IMR-90 (cell line): ENCODE results near the gene C3orf52. TPM values are rescaled to one million over a fixed set of nuclear protein-coding genes. Genes with fewer than 3 reads are reported as not detected.

Experiments
- ATAC-seq: fragments of 200-7000 bp; cut with Tn5 transposase; 2 replicates; pipeline ENCODE4 v1.9.1; 2020; ENCODE audit warnings: low read depth, mild to moderate bottlenecking, moderate library complexity
- BruUV-seq: library from RNA; stranded (reverse); fragments of 400-500 nt; replicated peaks from 2 replicates; lab custom pipeline; 2021; lab: Mats Ljungman, UMichigan
- CTCF ChIA-PET: fragments of 300-600 bp; formaldehyde crosslinking; extraction: SDS; loops from one replicate; lab custom pipeline; 2021; ENCODE audit warnings: antibody characterized with exemption; lab: Yijun Ruan, JAX
- POLR2A ChIA-PET: fragments of 300-600 bp; sonication (Branson Sonifier 250); formaldehyde crosslinking; loops from one replicate; lab custom pipeline; 2022; ENCODE audit warnings: antibody characterized with exemption; ENCODE audit not compliant: unreplicated experiment; lab: Charles Lee
- DNase-seq: peaks from one replicate; pipeline ENCODE4 v3.0.0; 2013
- H2AFZ ChIP-seq: replicated peaks from 2 replicates; pipeline ENCODE3; 2013; ENCODE audit warnings: low read length, mild to moderate bottlenecking; ENCODE audit not compliant: poor library complexity
- H2AK5ac ChIP-seq: 2 replicates; pipeline ENCODE4 v1.6.1; 2013; ENCODE audit warnings: low read depth, low read length, inconsistent platforms
- H2AK9ac ChIP-seq: replicated peaks from 2 replicates; pipeline ENCODE3; 2013; ENCODE audit warnings: mild to moderate bottlenecking, low read depth, low read length, moderate library complexity; ENCODE audit not compliant: poor library complexity
- H2BK120ac ChIP-seq: 2 replicates; pipeline ENCODE4 v1.6.1; 2013; ENCODE audit warnings: low read depth, low read length, inconsistent platforms
- H2BK15ac ChIP-seq: 3 replicates; pipeline ENCODE4 v1.6.1; 2013; ENCODE audit warnings: low read depth, low read length, inconsistent platforms
- H2BK20ac ChIP-seq: 2 replicates; pipeline ENCODE4 v1.6.1; 2013; ENCODE audit warnings: low read depth, mild to moderate bottlenecking, inconsistent platforms, low read length, moderate library complexity
- H2BK5ac ChIP-seq: 2 replicates; pipeline ENCODE4 v1.6.1; 2013; ENCODE audit warnings: mild to moderate bottlenecking, low read depth, low read length, inconsistent platforms; ENCODE audit not compliant: poor library complexity, severe bottlenecking
- H3K14ac ChIP-seq: replicated peaks from 2 replicates; pipeline ENCODE4 v1.6.1; 2013; ENCODE audit warnings: low read depth, low read length, inconsistent platforms
- H3K18ac ChIP-seq: 2 replicates; pipeline ENCODE4 v1.6.1; 2013; ENCODE audit warnings: low read depth, low read length, control low read depth
- H3K23ac ChIP-seq: 2 replicates; pipeline ENCODE4 v1.6.1; 2013; ENCODE audit warnings: low read depth, low read length, inconsistent platforms
- H3K27ac ChIP-seq: 2 replicates; pipeline ENCODE4 v1.5.1; 2013; ENCODE audit warnings: mild to moderate bottlenecking, control low read depth, low read length; ENCODE audit not compliant: insufficient read depth
- H3K27me3 ChIP-seq: 2 replicates; pipeline ENCODE4 v1.6.1; 2013; ENCODE audit warnings: low read length; ENCODE audit not compliant: control insufficient read depth, insufficient read depth
- H3K36me3 ChIP-seq: 2 replicates; pipeline ENCODE4 v1.6.1; 2013; ENCODE audit warnings: low read length, mixed read lengths; ENCODE audit not compliant: control insufficient read depth, insufficient read depth
- H3K4ac ChIP-seq: 2 replicates; pipeline ENCODE4 v1.6.1; 2013; ENCODE audit warnings: low read depth, low read length, inconsistent platforms
- H3K4me1 ChIP-seq: 2 replicates; pipeline ENCODE4 v1.6.1; 2013; ENCODE audit warnings: low read length, mixed read lengths; ENCODE audit not compliant: control insufficient read depth, insufficient read depth
- H3K4me2 ChIP-seq: 2 replicates; pipeline ENCODE4 v1.6.1; 2013; ENCODE audit warnings: low read depth, mild to moderate bottlenecking, control low read depth, low read length, moderate library complexity
- H3K4me3 ChIP-seq: 2 replicates; pipeline ENCODE4 v1.5.1; 2013; ENCODE audit warnings: low read depth, mild to moderate bottlenecking, control low read depth, low read length, moderate library complexity; ENCODE audit not compliant: insufficient read depth
- H3K56ac ChIP-seq: 2 replicates; pipeline ENCODE4 v1.6.1; 2013; ENCODE audit warnings: low read length, inconsistent platforms; ENCODE audit not compliant: insufficient read depth; ENCODE audit errors: extremely low read depth
- H3K79me1 ChIP-seq, 2 experiments: 2 replicates each; pipeline ENCODE4 v1.6.1; 2013; ENCODE audit warnings: low read length in 2 of 2, inconsistent platforms in 1 of 2, low read depth in 1 of 2
- H3K9ac ChIP-seq: 2 replicates; pipeline ENCODE4 v1.6.1; 2013; ENCODE audit warnings: low read depth, low read length, control low read depth
- H3K9me1 ChIP-seq: 2 replicates; pipeline ENCODE4 v1.6.1; 2013; ENCODE audit warnings: low read length, inconsistent platforms; ENCODE audit not compliant: insufficient read depth
- H3K9me3 ChIP-seq: 2 replicates; pipeline ENCODE4 v1.6.1; 2013; ENCODE audit warnings: low read length; ENCODE audit not compliant: control insufficient read depth, insufficient read depth
- H4K20me1 ChIP-seq: 2 replicates; pipeline ENCODE4 v1.6.1; 2013; ENCODE audit warnings: low read length, inconsistent platforms; ENCODE audit not compliant: insufficient read depth
- H4K5ac ChIP-seq: 2 replicates; pipeline ENCODE4 v1.6.1; 2013; ENCODE audit warnings: mild to moderate bottlenecking, low read depth, low read length, control low read depth
- H4K8ac ChIP-seq, 2 experiments: 2 replicates each; pipeline ENCODE4 v1.6.1; 2013; ENCODE audit warnings: low read depth in 2 of 2, low read length in 2 of 2, control low read depth in 1 of 2, inconsistent platforms in 1 of 2
- H4K91ac ChIP-seq: 2 replicates; pipeline ENCODE4 v1.6.1; 2013; ENCODE audit warnings: low read depth, low read length, inconsistent platforms; ENCODE audit not compliant: insufficient read depth
- BHLHE40 ChIP-seq: fragments of 150-350 bp; IDR thresholded peaks from 2 replicates; pipeline ENCODE4 v1.6.1; 2016; ENCODE audit warnings: mild to moderate bottlenecking, low read depth, low read length
- CEBPB ChIP-seq: IDR thresholded peaks from 2 replicates; pipeline ENCODE4 v1.6.1; 2012; ENCODE audit warnings: low read depth, low read length, improper control_type of control experiment
- CHD1 ChIP-seq: IDR thresholded peaks from 2 replicates; pipeline ENCODE4 v1.6.1; 2012; ENCODE audit warnings: low read depth, low read length, improper control_type of control experiment
- CTCF ChIP-seq: conservative IDR thresholded peaks from 2 replicates; pipeline ENCODE4 v1.5.1; 2012; ENCODE audit warnings: mild to moderate bottlenecking, low read depth, low read length, improper control_type of control experiment
- ELK1 ChIP-seq: fragments of 150-350 bp; IDR thresholded peaks from 2 replicates; pipeline ENCODE4 v1.6.1; 2016; ENCODE audit warnings: low read depth, mild to moderate bottlenecking, low read length, moderate library complexity, borderline replicate concordance
- FOS ChIP-seq: fragments of 150-350 bp; IDR thresholded peaks from 2 replicates; pipeline ENCODE4 v1.6.1; 2016; ENCODE audit warnings: low read depth, low read length
- MAFK ChIP-seq: IDR thresholded peaks from 2 replicates; pipeline ENCODE4 v1.6.1; 2012; ENCODE audit warnings: low read depth, low read length, improper control_type of control experiment
- MAZ ChIP-seq: IDR thresholded peaks from 2 replicates; pipeline ENCODE4 v1.6.1; 2012; ENCODE audit warnings: low read depth, mild to moderate bottlenecking, low read length, improper control_type of control experiment, moderate library complexity, borderline replicate concordance
- MXI1 ChIP-seq: IDR thresholded peaks from 2 replicates; pipeline ENCODE4 v1.6.1; 2012; ENCODE audit warnings: low read depth, mild to moderate bottlenecking, low read length, moderate library complexity, borderline replicate concordance
- NFE2L2 ChIP-seq: fragments of 150-350 bp; IDR thresholded peaks from 2 replicates; pipeline ENCODE4 v1.6.1; 2016; ENCODE audit warnings: low read depth, mild to moderate bottlenecking, low read length
- POLR2A ChIP-seq: IDR thresholded peaks from 2 replicates; pipeline ENCODE4 v1.6.1; 2012; ENCODE audit warnings: mild to moderate bottlenecking, low read depth, low read length
- RAD21 ChIP-seq: IDR thresholded peaks from 2 replicates; pipeline ENCODE4 v1.6.1; 2012; ENCODE audit warnings: low read length, improper control_type of control experiment
- RCOR1 ChIP-seq: IDR thresholded peaks from 2 replicates; pipeline ENCODE4 v1.6.1; 2012; ENCODE audit warnings: mild to moderate bottlenecking, low read length, improper control_type of control experiment; ENCODE audit not compliant: insufficient replicate concordance
- RFX5 ChIP-seq: IDR thresholded peaks from 2 replicates; pipeline ENCODE4 v1.8.0; 2012; ENCODE audit warnings: low read depth, mild to moderate bottlenecking, low read length, moderate library complexity
- SMC3 ChIP-seq: fragments of 150-350 bp; IDR thresholded peaks from 2 replicates; pipeline ENCODE4 v1.6.1; 2016; ENCODE audit warnings: low read depth, mild to moderate bottlenecking, antibody characterized with exemption, low read length, moderate library complexity
- USF2 ChIP-seq: fragments of 150-350 bp; IDR thresholded peaks from 2 replicates; pipeline ENCODE4 v1.6.1; 2017; ENCODE audit warnings: mild to moderate bottlenecking, antibody characterized with exemption, low read length, low read depth
- WGBS, 2 experiments: methylation state at CpG; one replicate each; pipeline versions ENCODE4 v1.1.5 to v1.1.7; 2013; ENCODE audit warnings: missing lambda C conversion rate in 2 of 2; ENCODE audit not compliant: insufficient read length in 1 of 2; ENCODE audit errors: extremely low coverage in 2 of 2; 5-methylcytosine and 5-hydroxymethylcytosine counted together
- dilution Hi-C: fragments of 300-500 bp; cut with HindIII; formaldehyde crosslinking; loops from one replicate; pipeline ENCODE4 v1.14.3; 2018; ENCODE audit warnings: low sequenced_read_pairs; ENCODE audit not compliant: unreplicated experiment
- in situ Hi-C: fragments of 300-500 bp; cut with MboI; formaldehyde crosslinking; loops from 3 replicates; pipeline ENCODE4 v1.14.3; 2019; ENCODE audit warnings: low sequenced_read_pairs, inconsistent platforms, mixed read lengths
- intact Hi-C: fragments of 100-400 bp; cut with micrococcal nuclease; formaldehyde crosslinking; loops from 2 replicates; pipeline ENCODE4 v1.10.0; 2022
- polyA plus RNA-seq, 3 experiments: library from polyadenylated mRNA; depleted of rRNA; stranded (reverse); fragments of >200 nt; gene quantifications; 2 replicates each; pipeline ENCODE4 v1.2.3, GENCODE V29; 2012; ENCODE audit warnings: low replicate concordance in 1 of 3
- total RNA-seq: library from RNA; depleted of rRNA; stranded (reverse); fragments of >200 nt; gene quantifications from 2 replicates; pipeline ENCODE4 v1.2.3, GENCODE V29; 2012

The C3orf52 gene
- total and polyA plus RNA-seq, 2 of the 4 experiments (the other 2 are of a cell fraction) = 7.5 to 12.5 TPM

GRCh38 chr3:112109322-112109721, 23.1 kb downstream of the C3orf52 start:
- H2AK9ac ChIP-seq = no peak overlapping the region
- H3K4me1 ChIP-seq = no peaks in the 10 kb centered on the region
- H3K9me3 ChIP-seq = no peaks in the 10 kb centered on the region
- H3K4ac ChIP-seq = no peak overlapping the region
- no peak overlapping the region for H3K56ac ChIP-seq
- dilution Hi-C loops (no loop called here), intact Hi-C loops (no loop called here), in situ Hi-C loops (no loop called here)
- no peak overlapping the region for H3K4me2 ChIP-seq
- ChIA-PET CTCF (interaction anchor here (0.6 to 1.1 kb wide), 2 partner anchors 16 to 451 kb away, joined by 3 to 4 read pairs; no protein-coding TSS in a partner anchor), POLR2A (no interaction called here)
- ATAC-seq (no peak), DNase-seq (no peak)
- no peaks in the 10 kb centered on the region; the same call in 1 of the 2 replicates for H3K36me3 ChIP-seq
- no peak overlapping the region for H3K4me3 ChIP-seq
- no peaks in the 10 kb centered on the region for H4K20me1 ChIP-seq
- no peak overlapping the region for H4K5ac ChIP-seq
- H2AFZ ChIP-seq = no peak overlapping the region
- H2AK5ac ChIP-seq = no peak overlapping the region
- WGBS, 2 experiments = 67% methylated on average over 1 of the region's 5 CpGs; no CpG with 5 or more reads in 1 of the 2 experiments
- H3K23ac ChIP-seq = no peak overlapping the region
- H3K9me1 ChIP-seq = no peaks in the 10 kb centered on the region
- H3K14ac ChIP-seq = no peak overlapping the region
- no peak overlapping the region for H2BK20ac ChIP-seq
- no peak overlapping the region for H3K9ac ChIP-seq
- peaks cover 2 to 6% of the 10 kb centered on the region in 2 experiments; a peak in 2 of 4 replicates for H3K79me1 ChIP-seq
- no peak overlapping the region for H4K8ac ChIP-seq
- H2BK120ac ChIP-seq = no peak overlapping the region
- TF ChIP-seq SMC3 (no peak), MAZ (no peak), BHLHE40 (no peak), MAFK (no peak), CEBPB (no peak), CTCF (no peak), RFX5 (no peak), ELK1 (no peak), POLR2A (no peak), FOS (no peak), CHD1 (no peak), RAD21 (no peak), NFE2L2 (no peak), MXI1 (no peak), RCOR1 (no peak), USF2 (no peak)
- no peak overlapping the region for H2BK5ac ChIP-seq
- H2BK15ac ChIP-seq = no peak overlapping the region
- H3K18ac ChIP-seq = no peak overlapping the region
- BruUV-seq = no TSS peak
- H3K27me3 ChIP-seq = no peaks in the 10 kb centered on the region
- H4K91ac ChIP-seq = no peak overlapping the region
- no peak overlapping the region for H3K27ac ChIP-seq
